NT2/D1 (cell line): ENCODE measurements around the gene PEAK1.

Experiments
- DNase-seq: peaks from one replicate; pipeline ENCODE4 v3.0.0-alpha.2; 2011; ENCODE audit warnings: low read depth, low spot score
- H3K27me3 ChIP-seq: 2 replicates; pipeline ENCODE4 v1.6.0; 2011; ENCODE audit warnings: mild to moderate bottlenecking; ENCODE audit not compliant: insufficient read length, insufficient read depth
- H3K36me3 ChIP-seq: 2 replicates; pipeline ENCODE4 v1.6.1; 2011; ENCODE audit warnings: mild to moderate bottlenecking, low read length, mixed read lengths; ENCODE audit not compliant: insufficient read depth, insufficient read length
- H3K4me1 ChIP-seq: 2 replicates; pipeline ENCODE4 v1.5.1; 2011; ENCODE audit not compliant: insufficient read depth, insufficient read length
- H3K4me3 ChIP-seq: 2 replicates; pipeline ENCODE4 v1.5.1; 2011; ENCODE audit warnings: low read depth; ENCODE audit not compliant: insufficient read length
- H3K9ac ChIP-seq: 2 replicates; pipeline ENCODE4 v1.6.0; 2011; ENCODE audit warnings: low read depth; ENCODE audit not compliant: insufficient read length
- H3K9me3 ChIP-seq: 2 replicates; pipeline ENCODE4 v1.5.1; 2011; ENCODE audit warnings: mild to moderate bottlenecking, low read length; ENCODE audit not compliant: insufficient read depth
- SUZ12 ChIP-seq: IDR thresholded peaks from 2 replicates; pipeline ENCODE4 v1.6.1; 2011; ENCODE audit not compliant: insufficient read length, insufficient read depth; ENCODE audit errors: extremely low read depth
- YY1 ChIP-seq: IDR thresholded peaks from 2 replicates; pipeline ENCODE4 v1.6.1; 2011; ENCODE audit not compliant: insufficient read length, insufficient read depth
- ZNF274 ChIP-seq: IDR thresholded peaks from 2 replicates; pipeline ENCODE4 v1.6.1; 2011; ENCODE audit warnings: mild to moderate bottlenecking, low read depth, low read length

The PEAK1 gene

DNA sequence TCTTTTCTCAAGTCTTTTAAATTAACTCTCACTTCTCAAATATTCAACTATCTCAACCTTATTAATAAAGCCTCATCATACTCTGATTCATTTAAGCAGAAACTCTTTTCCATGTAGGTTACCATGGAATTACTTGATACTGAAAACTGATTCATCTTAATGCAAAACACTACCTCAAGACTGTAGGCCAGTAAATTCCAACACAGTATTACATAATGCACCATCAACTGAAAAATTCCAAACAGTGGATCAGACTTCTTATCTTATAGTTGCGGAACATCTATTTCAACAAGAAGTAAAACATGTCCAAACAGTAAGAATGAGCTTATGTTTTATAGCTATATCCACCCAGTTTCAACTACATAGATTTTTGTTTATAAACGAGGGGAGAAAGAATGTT is 124.5 kb downstream of the PEAK1 start:
- no peak for TF ChIP-seq SUZ12
- no peak for TF ChIP-seq YY1
- TF ChIP-seq ZNF274 = no peak
- Histone ChIP-seq H3K27me3 (no peaks in the 10 kb centered on the region), H3K4me1 (no peaks in the 10 kb centered on the region), H3K9me3 (no peaks in the 10 kb centered on the region), H3K4me3 (no peak overlapping the region), H3K36me3 (no peaks in the 10 kb centered on the region), H3K9ac (no peak overlapping the region)
- DNase-seq = no peak

- DNase-seq = no peak
- Histone ChIP-seq H3K36me3 (no peaks in the 10 kb centered on the region), H3K4me1 (no peaks in the 10 kb centered on the region), H3K9me3 (no peaks in the 10 kb centered on the region), H3K27me3 (no peaks in the 10 kb centered on the region), H3K4me3 (no peak overlapping the region), H3K9ac (no peak overlapping the region)
- TF ChIP-seq ZNF274 = no peak
- no peak for TF ChIP-seq YY1
- TF ChIP-seq SUZ12 = no peak
Observed at GRCh38 chr15:77292969-77293558, 126.8 kb downstream of the PEAK1 start.

GRCh38 chr15:77291107-77291506 is 128.8 kb downstream of the PEAK1 start:
- Histone ChIP-seq H3K36me3 (no peaks in the 10 kb centered on the region), H3K9ac (no peak overlapping the region), H3K4me1 (no peaks in the 10 kb centered on the region), H3K4me3 (no peak overlapping the region), H3K27me3 (no peaks in the 10 kb centered on the region), H3K9me3 (no peaks in the 10 kb centered on the region)
- no peak for DNase-seq
- TF ChIP-seq ZNF274 (no peak), YY1 (no peak), SUZ12 (no peak)

GRCh38 chr15:77287385-77287784 is 132.5 kb downstream of the PEAK1 start:
- no peaks in the 10 kb centered on the region for H3K9me3 ChIP-seq
- no peaks in the 10 kb centered on the region for H3K27me3 ChIP-seq
- no peak overlapping the region for H3K4me3 ChIP-seq
- TF ChIP-seq ZNF274 = no peak
- TF ChIP-seq SUZ12 = no peak
- no peak for TF ChIP-seq YY1
- H3K36me3 ChIP-seq = no peaks in the 10 kb centered on the region
- H3K9ac ChIP-seq = no peak overlapping the region
- no peak for DNase-seq
- H3K4me1 ChIP-seq = no peaks in the 10 kb centered on the region

- no peak for TF ChIP-seq SUZ12
- TF ChIP-seq YY1 = no peak
- TF ChIP-seq ZNF274 = no peak
- no peak for DNase-seq
- H3K4me1 ChIP-seq = no peaks in the 10 kb centered on the region
- H3K4me3 ChIP-seq = no peak overlapping the region
- no peaks in the 10 kb centered on the region for H3K36me3 ChIP-seq
- no peaks in the 10 kb centered on the region for H3K27me3 ChIP-seq
- H3K9me3 ChIP-seq = no peaks in the 10 kb centered on the region
- H3K9ac ChIP-seq = no peak overlapping the region
Observed at GRCh38 chr15:77285057-77285997, 134.6 kb downstream of the PEAK1 start.

- peak; percentile 48 for DNase-seq
- Histone ChIP-seq H3K9ac (no peak overlapping the region), H3K27me3 (no peaks in the 10 kb centered on the region), H3K36me3 (peaks cover 2% of the 10 kb centered on the region), H3K9me3 (no peaks in the 10 kb centered on the region), H3K4me3 (no peak overlapping the region), H3K4me1 (no peaks in the 10 kb centered on the region)
- TF ChIP-seq YY1 (no peak), ZNF274 (no peak), SUZ12 (no peak)
Observed at GRCh38 chr15:77282333-77282732, 137.6 kb downstream of the PEAK1 start.

DNA sequence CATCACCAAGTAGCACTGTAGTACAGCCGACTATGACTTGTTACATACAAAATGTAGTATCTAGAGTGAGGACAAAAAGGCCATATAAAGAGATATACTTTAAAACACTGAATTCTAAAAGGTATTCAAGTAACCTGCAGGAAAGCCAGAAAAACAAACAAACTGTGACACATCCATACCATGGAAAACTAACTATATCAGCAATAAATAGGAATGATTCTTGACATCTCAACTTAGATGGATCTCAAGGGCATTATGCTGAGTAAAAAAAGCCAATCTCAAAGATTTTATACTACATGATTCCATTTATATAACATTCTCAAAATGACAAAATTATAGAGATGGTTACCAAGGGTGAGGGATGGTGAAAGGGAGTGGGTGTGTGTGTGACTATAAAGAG is 143.0 kb downstream of the PEAK1 start:
- no peak for DNase-seq
- Histone ChIP-seq H3K4me1 (no peaks in the 10 kb centered on the region), H3K9me3 (no peaks in the 10 kb centered on the region), H3K27me3 (no peaks in the 10 kb centered on the region), H3K4me3 (no peak overlapping the region), H3K36me3 (peaks cover 2% of the 10 kb centered on the region), H3K9ac (no peak overlapping the region)
- no peak for TF ChIP-seq YY1
